SHP77 (cell line): Measurements from ENCODE around the gene GSTM1.

Source experiments
- DNase-seq, 2 experiments: peaks; one replicate each; lab custom pipeline; 2025; lab: John Stamatoyannopoulos, UW

The GSTM1 gene

GRCh38 chr1:109687641-109688499 is at the start of gene GSTM1:
Gene GSTM1 (plus strand): TSS chr1:109687817. CDS start chr1:109687874, 57 bp downstream.
- no peak for DNase-seq

DNA sequence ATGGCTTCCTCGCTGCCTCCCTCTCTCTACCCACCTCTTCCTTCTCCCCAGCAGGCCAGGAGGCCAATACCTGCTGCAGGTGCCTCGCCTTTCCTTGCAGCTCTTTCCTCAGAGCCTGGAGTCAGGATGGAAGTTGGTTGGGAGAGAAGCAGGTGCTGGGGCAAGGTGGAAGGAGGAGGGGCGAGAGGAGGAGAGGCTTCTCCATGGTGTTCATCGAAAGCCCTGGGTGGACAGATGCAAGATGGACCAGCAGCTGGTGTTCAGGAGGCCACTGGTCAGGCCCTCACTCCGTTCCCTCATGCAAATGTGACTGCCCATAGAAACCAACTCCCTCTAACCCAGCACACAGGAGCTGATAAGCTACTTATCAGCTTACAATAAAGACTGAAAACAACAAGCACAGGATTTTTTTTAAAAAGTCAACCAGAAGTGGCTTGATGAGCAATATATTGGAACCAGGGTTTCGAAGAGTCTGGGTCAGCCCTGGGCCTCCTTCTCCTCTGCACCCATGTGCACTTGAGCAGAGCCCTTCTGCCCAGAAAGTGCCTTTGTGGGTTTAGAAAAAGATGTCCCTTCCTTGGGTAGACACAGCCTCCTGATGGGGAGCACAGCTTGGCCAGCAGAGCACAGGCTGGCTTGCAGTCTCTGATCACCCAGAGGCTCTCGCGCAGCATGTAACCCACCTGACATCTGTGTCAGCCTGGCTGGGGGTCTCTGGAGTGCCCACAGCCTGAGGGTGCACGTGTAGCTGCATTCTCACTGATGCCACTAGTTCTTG is 48.4 kb upstream of the GSTM1 start:
- no peak for DNase-seq

GRCh38 chr1:109639841-109640184 is 47.8 kb upstream of the GSTM1 start:
- no peak for DNase-seq

DNA sequence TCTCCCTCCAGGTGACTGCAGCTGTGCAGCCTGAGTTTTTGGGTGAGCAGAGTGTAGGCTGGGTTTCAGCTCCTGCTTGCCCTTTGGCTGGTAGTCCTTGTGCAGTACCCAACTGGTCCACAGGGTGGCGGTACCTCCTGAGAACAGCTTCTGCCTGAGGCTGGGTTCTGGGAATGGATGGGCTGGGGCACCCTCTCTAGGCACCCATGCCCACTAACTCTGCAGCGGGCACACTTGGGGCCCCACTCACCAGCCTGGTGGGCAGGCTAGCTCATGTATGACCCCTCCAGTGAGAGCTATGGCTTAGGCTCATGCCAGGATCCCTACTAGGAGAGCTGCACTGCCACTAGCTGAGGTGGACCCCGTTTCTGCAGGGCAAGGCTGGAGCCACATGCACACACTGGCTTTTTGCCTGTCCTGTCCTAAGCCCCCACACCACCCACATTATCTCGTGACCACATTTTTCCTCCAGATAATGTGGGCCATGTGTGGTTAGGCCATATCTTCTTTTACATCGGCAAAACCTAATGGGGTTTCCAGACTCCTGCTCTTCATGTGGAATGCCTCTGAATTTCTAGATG is 47.2 kb upstream of the GSTM1 start:
- peak; percentile 59 to 69 for DNase-seq

DNA sequence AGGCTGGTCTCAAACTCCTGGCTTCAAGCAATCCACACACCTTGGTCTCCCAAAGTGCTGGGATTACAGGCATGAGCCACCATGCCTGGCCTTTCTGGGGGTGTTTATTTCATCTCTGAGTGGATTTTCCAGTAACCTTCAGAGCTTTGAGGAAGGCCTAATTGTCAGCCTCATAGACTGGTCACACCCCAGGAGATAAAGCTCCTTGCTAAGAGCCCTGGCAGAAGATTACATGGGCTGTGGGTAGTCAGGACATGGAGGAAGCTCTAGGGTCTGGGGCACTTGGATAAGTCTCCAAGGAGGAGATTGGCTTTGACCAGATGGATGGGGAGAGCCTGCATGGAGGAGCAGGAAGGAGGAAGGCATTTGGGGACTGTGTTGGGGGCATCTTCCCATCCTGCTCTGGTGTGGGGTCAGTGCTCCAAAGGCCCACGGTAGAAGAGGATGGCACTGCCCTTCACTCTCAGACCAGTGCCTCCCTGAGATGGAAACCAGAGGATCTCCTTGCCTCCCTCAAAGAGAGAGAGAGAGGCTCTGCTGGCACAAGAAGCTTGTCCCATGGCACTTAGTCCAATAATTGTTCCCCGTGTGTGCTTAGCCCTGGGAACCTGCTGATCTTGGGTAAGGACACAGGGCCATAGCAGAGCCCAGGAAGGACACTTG is 46.4 kb upstream of the GSTM1 start:
- no peak for DNase-seq

DNA sequence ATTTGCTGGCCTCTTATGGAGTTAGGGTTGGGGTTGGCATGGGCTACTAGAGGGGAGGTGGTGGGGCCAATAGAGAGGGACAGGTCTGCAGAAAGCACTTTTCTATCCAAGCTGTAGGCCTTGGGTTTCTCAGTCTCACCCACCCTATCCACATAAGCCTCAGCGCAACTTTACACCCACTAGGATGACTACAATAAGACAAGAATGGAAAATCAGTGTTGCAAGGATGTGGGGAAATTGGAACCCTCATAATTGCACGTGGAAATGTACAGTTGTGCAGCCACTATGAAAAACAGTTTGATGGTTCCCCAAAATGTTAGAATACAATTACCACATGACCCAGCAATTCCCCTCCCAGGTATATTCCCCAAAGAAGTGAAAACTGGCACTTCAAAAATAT is 45.8 kb upstream of the GSTM1 start:
- no peak for DNase-seq

GRCh38 chr1:109642626-109643025 is 45.0 kb upstream of the GSTM1 start:
- no peak for DNase-seq

GRCh38 chr1:109643385-109644230 is 44.0 kb upstream of the GSTM1 start:
- peak; percentile 64 to 77 for DNase-seq

GRCh38 chr1:109644670-109645069 is 42.9 kb upstream of the GSTM1 start:
- DNase-seq: no peak

DNA sequence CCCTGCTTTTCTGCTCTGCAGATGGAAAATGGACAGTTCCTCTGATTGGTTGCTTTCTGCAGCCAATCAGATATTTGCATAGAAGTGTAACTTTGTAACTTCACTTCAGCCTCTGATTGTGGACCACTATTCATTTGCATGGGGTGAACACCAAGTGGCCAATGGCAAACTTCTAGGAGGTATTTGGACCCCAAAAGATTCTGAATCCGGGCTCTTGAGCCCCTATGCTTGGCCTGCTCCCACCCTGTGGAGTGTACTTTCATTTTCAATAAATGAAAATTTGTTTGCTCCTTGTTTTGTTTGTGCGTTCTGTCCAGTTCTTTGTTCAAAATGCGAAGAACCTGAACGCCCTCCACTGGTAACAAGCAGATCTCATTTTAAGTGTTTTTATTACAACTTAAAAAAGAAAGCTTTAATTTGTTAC is 38.1 kb upstream of the GSTM1 start:
- DNase-seq: no peak

GRCh38 chr1:109650609-109651008 is 37.0 kb upstream of the GSTM1 start:
- DNase-seq: no peak

DNA sequence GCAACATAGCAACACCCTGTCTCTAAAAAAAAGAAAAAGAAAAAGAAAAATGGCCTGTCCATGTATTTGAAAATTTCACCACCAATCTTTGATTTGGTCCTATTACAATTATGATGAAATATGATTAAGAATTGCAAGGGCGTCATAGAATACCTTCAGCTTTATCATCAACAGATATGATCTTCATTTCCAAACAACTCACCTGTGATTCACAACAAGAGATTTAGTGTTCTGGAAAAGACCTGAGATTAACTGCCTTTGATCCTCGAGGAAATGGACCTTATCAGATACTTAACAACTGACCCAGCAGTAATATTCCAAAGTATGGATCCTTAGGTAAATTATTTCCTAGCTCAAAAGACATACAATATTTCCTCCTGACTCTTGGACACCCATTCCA is 35.2 kb upstream of the GSTM1 start:
- DNase-seq: no peak

DNA sequence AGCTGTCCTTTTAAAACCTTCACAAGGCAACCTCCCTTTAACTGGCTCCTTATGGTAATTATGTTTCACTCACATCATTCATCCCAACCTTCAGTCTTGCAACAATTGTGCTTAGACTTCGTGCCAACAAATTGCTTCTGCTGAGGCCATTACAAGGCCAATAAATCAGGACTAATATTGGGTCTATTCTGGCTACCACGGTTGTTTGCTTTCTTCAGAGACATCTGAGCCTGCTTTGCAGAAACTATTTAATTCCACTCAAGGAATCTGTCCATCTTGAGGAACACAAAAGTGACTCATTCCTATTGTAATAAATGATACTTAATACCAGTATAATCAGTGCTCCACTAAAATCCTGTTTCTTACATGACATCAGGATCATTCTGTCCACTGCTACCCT is 34.3 kb upstream of the GSTM1 start:
- no peak for DNase-seq

DNA sequence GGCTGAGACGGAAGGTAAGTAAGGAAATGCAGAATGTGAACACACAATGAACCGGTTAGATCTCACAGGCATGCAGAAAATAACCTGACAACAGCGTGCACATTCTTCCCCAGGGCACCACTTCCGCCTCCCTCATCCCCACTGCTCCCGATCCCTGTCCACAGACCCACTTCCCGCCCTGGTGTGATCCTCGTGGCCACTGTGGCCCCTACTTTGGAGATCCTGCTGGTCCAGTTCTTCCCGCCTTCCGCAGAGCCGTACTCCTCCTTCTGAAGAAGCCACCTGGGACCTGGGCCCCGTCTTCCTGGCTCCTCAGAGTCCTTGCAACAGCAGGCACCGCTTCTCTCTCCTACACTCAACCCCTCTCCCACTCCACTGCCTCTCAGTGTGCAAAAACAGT is 33.1 kb upstream of the GSTM1 start:
- no peak for DNase-seq

DNA sequence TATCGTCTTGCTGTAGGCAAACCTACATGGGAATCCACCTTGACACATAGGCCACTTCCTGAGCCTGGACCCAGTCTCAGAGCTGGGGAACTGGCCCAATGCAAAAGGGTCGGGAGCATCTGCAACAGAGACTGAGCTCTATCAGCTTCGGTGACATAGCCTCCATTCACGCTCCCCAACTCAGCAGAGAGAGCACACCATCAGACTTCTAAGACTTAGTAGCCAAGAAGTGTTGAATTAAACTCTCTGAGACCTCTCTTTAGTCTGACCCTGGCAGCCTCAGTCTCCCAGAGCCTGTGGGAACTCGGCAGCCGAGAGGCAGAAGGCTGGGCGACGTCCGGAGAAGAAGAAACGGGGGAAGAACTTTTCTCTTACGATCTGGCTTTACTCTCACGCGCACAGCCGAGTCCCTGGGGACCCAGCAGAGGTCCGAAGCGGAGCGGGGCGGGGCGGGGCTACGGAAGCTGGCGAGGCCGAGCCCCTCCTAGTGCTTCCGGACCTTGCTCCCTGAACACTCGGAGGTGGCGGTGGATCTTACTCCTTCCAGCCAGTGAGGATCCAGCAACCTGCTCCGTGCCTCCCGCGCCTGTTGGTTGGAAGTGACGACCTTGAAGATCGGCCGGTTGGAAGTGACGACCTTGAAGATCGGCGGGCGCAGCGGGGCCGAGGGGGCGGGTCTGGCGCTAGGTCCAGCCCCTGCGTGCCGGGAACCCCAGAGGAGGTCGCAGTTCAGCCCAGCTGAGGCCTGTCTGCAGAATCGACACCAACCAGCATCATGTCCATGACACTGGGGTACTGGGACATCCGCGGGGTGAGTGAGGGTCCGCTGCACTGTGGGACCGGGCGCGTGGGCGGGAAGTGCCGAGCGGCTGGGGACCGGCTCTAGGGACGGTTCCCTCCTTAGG is 31.8 kb upstream of the GSTM1 start, which contains the start of gene GSTM4:
GSTM4 (plus strand) TSS at position 485 of the 905 bp plus-strand sequence; CDS start at position 776, 291 bp downstream.
- DNase-seq: peak; percentile 60 to 77

DNA sequence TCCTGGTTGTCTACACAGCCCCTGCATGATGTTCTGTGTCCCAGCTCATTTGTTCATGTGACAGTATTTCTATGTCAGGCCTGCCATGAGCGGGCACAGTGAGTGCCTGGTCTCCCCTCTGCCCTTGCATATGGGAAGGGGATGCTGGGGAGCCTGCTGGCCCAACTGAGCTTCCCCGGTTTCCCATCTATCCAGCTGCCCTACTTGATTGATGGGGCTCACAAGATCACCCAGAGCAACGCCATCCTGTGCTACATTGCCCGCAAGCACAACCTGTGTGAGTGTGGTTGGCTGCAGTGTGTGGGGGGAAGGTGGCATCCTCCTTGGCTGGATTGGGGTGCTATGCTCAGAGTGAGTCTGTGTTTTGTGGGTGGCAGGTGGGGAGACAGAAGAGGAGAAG is 30.2 kb upstream of the GSTM1 start:
- no peak for DNase-seq

- DNase-seq: no peak
Observed at GRCh38 chr1:109657970-109658369, 29.6 kb upstream of the GSTM1 start.

GRCh38 chr1:109658533-109659042 is 29.0 kb upstream of the GSTM1 start:
- no peak for DNase-seq

- no peak for DNase-seq
Observed at GRCh38 chr1:109659145-109659544, 28.5 kb upstream of the GSTM1 start.
